CD4-positive, alpha-beta T cell (primary cell): Measurements from ENCODE around the gene ARGFX. TPM values are rescaled to one million over a fixed set of nuclear protein-coding genes. Genes with fewer than 3 reads are reported as not detected.

Experiments
- ATAC-seq: fragments of 200-7000 bp; cut with Tn5 transposase; one replicate; pipeline ENCODE4 v1.10.0; 2022; ENCODE audit warnings: mild to moderate bottlenecking; ENCODE audit not compliant: poor library complexity
- CTCF ChIA-PET: fragments of 350-600 bp; sonication (Branson Sonifier 250); formaldehyde crosslinking; loops from one replicate; lab custom pipeline; 2021; ENCODE audit warnings: antibody characterized with exemption, inconsistent platforms; lab: Charles Lee
- POLR2A ChIA-PET: fragments of 350-600 bp; sonication (Branson Sonifier 250); formaldehyde crosslinking; loops from one replicate; lab custom pipeline; 2021; ENCODE audit warnings: antibody characterized with exemption, inconsistent platforms; lab: Charles Lee
- DNase-seq, 14 experiments: peaks; one replicate each; pipeline ENCODE4 v3.0.0-alpha.2; 2013 to 2020; ENCODE audit warnings: mixed read lengths in 2 of 14
- H3K27ac ChIP-seq, 2 donors: one replicate each; pipeline versions ENCODE4 v1.5.1 to v1.7.0; 2013; ENCODE audit warnings: low read length in 2 of 2, low read depth in 1 of 2, mild to moderate bottlenecking in 1 of 2
- H3K27me3 ChIP-seq, 2 experiments: 1 replicate in 1 of 2; 2 replicates in 1 of 2; pipeline versions ENCODE4 v1.6.1 to v1.7.0; 2013; ENCODE audit warnings: low read length in 2 of 2, control low read depth in 1 of 2, mild to moderate bottlenecking in 1 of 2, moderate library complexity in 1 of 2; ENCODE audit not compliant: insufficient read depth in 2 of 2, control insufficient read depth in 1 of 2
- H3K36me3 ChIP-seq: one replicate; pipeline ENCODE4 v1.6.1; 2013; ENCODE audit warnings: low read length, control low read depth; ENCODE audit not compliant: insufficient read depth
- H3K4me1 ChIP-seq: one replicate; pipeline ENCODE4 v1.6.1; 2013; ENCODE audit warnings: low read length, control low read depth; ENCODE audit not compliant: insufficient read depth
- H3K4me3 ChIP-seq: one replicate; pipeline ENCODE4 v1.5.1; 2013; ENCODE audit warnings: mild to moderate bottlenecking, low read length, moderate library complexity
- H3K9me3 ChIP-seq, 2 experiments: 1 replicate in 1 of 2; 2 replicates in 1 of 2; pipeline versions ENCODE4 v1.6.1 to v1.7.0; 2013; ENCODE audit warnings: low read length in 2 of 2, mild to moderate bottlenecking in 2 of 2, control low read depth in 1 of 2, moderate library complexity in 1 of 2; ENCODE audit not compliant: control insufficient read depth in 1 of 2, insufficient read depth in 1 of 2
- H3K27ac Mint-ChIP-seq: one replicate; pipeline ENCODE4 v1.8.0; 2020; ENCODE audit warnings: mixed read lengths
- H3K27me3 Mint-ChIP-seq: one replicate; pipeline ENCODE4 v1.8.0; 2021; ENCODE audit warnings: mixed read lengths
- H3K36me3 Mint-ChIP-seq: one replicate; pipeline ENCODE4 v1.8.0; 2021; ENCODE audit warnings: low read depth, mixed read lengths
- H3K4me1 Mint-ChIP-seq: one replicate; pipeline ENCODE4 v1.8.0; 2021; ENCODE audit warnings: low read depth, mixed read lengths
- H3K4me3 Mint-ChIP-seq: one replicate; pipeline ENCODE4 v1.8.0; 2020; ENCODE audit warnings: mild to moderate bottlenecking, mixed read lengths
- H3K9me3 Mint-ChIP-seq: one replicate; pipeline ENCODE4 v1.8.0; 2020; ENCODE audit warnings: mixed read lengths
- CTCF ChIP-seq: fragments of 200-600 bp; IDR thresholded peaks from one replicate; pipeline ENCODE4 v1.8.0; 2022; ENCODE audit warnings: antibody characterized with exemption, mild to moderate bottlenecking
- intact Hi-C, 2 experiments: fragments of 100-400 bp; cut with DNase I in 1 of 2; cut with micrococcal nuclease in 1 of 2; formaldehyde crosslinking; loops; one replicate each; pipeline versions ENCODE4 v1.15.1 to v1.9.0; 2023 to 2025; cut with DNase I, micrococcal nuclease
- total RNA-seq, 174 experiments: library from RNA in 2 of 174; stranded (reverse) in 2 of 174; gene quantifications; one replicate each; pipeline ENCODE4 v1.2.3 and lab custom pipeline; 2021 to 2026

The ARGFX gene
- total RNA-seq, 2 experiments from 2014 or later: not detected

GRCh38 chr3:121552797-121553196 lies 15.0 kb upstream of the ARGFX start:
- H3K36me3 ChIP-seq: no peaks in the 10 kb centered on the region
- Mint-ChIP-seq H3K36me3 (no peaks in the 10 kb centered on the region), H3K4me3 (no peak overlapping the region), H3K27me3 (no peaks in the 10 kb centered on the region), H3K4me1 (no peaks in the 10 kb centered on the region), H3K9me3 (no peaks in the 10 kb centered on the region), H3K27ac (no peak overlapping the region)
- intact Hi-C loops: no loop called here
- no peaks in the 10 kb centered on the region for H3K27me3 ChIP-seq
- DNase-seq (no peak), ATAC-seq (no peak)
- H3K4me1 ChIP-seq: no peaks in the 10 kb centered on the region
- H3K9me3 ChIP-seq: no peaks in the 10 kb centered on the region
- CTCF ChIA-PET: no interaction called here
- no peak overlapping the region for H3K27ac ChIP-seq
- POLR2A ChIA-PET: no interaction called here
- no peak overlapping the region for H3K4me3 ChIP-seq
- no peak for TF ChIP-seq CTCF

- Histone ChIP-seq H3K9me3 (no peaks in the 10 kb centered on the region), H3K4me3 (no peak overlapping the region), H3K27ac (no peak overlapping the region), H3K36me3 (no peaks in the 10 kb centered on the region), H3K4me1 (no peaks in the 10 kb centered on the region), H3K27me3 (no peaks in the 10 kb centered on the region)
- H3K4me3 Mint-ChIP-seq: no peak overlapping the region
- ChIA-PET CTCF (no interaction called here), POLR2A (no interaction called here)
- intact Hi-C loops: no loop called here
- no peak overlapping the region for H3K27ac Mint-ChIP-seq
- no peaks in the 10 kb centered on the region for H3K36me3 Mint-ChIP-seq
- no peaks in the 10 kb centered on the region for H3K27me3 Mint-ChIP-seq
- no peaks in the 10 kb centered on the region for H3K9me3 Mint-ChIP-seq
- no peak for TF ChIP-seq CTCF
- no peaks in the 10 kb centered on the region for H3K4me1 Mint-ChIP-seq
- DNase-seq (no peak), ATAC-seq (no peak)
Observed at GRCh38 chr3:121557426-121557934, 10.3 kb upstream of the ARGFX start.

GRCh38 chr3:121562148-121562547 lies 5.6 kb upstream of the ARGFX start:
- TF ChIP-seq CTCF: no peak
- DNase-seq (no peak), ATAC-seq (no peak)
- H3K36me3 Mint-ChIP-seq: no peaks in the 10 kb centered on the region
- H3K27ac Mint-ChIP-seq: no peak overlapping the region
- peaks cover 4% of the 10 kb centered on the region for H3K27me3 Mint-ChIP-seq
- Histone ChIP-seq H3K4me3 (no peak overlapping the region), H3K27me3 (no peaks in the 10 kb centered on the region), H3K4me1 (no peaks in the 10 kb centered on the region), H3K36me3 (no peaks in the 10 kb centered on the region), H3K9me3 (no peaks in the 10 kb centered on the region), H3K27ac (no peak overlapping the region)
- POLR2A ChIA-PET: no interaction called here
- no peaks in the 10 kb centered on the region for H3K4me1 Mint-ChIP-seq
- H3K9me3 Mint-ChIP-seq: no peaks in the 10 kb centered on the region
- intact Hi-C loops: no loop called here
- CTCF ChIA-PET: interaction anchor here (0.7 kb wide), 1 partner anchor 33 kb away, joined by 3 read pairs; no protein-coding TSS in a partner anchor
- no peak overlapping the region for H3K4me3 Mint-ChIP-seq
